ENCODE measurements around the gene GDF11. TPM values are rescaled to one million over a fixed set of nuclear protein-coding genes. Genes with fewer than 3 reads are reported as not detected.
A peak's percentile ranks its signal among the peaks of the same experiment; 100 is the strongest.

Gene GDF11
- 1 to 10 TPM; 8.1 to 8.6 TPM for total RNA-seq

DNA sequence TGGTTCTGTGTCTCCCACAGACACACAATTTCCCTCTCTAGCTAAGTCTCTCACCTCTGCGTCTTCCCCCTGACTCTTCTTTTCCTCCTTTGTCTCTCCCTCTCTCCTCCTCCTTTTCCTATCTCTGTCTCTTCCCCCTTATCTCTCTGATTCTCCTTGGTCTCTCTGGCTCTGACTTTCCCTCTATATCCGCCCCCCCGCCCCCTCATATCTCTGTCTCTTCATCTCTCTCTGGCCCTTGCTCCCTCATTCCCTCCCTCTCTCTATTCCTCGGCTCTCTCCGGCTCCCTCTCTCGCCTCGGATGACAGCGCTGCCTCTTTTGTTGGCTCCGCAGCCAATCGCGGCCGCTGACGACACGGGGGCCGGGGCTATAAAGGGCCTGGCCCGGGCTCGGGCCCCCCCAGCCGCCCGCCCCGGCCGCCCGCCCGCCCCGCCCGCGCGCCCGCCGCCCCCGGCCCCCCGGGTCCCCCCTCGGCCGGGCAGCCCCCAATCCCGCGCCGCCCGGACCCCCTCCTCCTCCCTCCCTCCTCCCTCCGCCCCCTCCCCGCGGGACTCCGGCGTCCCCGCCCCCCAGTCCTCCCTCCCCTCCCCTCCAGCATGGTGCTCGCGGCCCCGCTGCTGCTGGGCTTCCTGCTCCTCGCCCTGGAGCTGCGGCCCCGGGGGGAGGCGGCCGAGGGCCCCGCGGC is at the start of gene GDF11:
GDF11 (plus strand) TSS at position 404 of the 687 bp plus-strand sequence; CDS start at position 599, 195 bp downstream.
- Histone ChIP-seq H3K4me1 (peaks cover 0 to 46% of the 10 kb centered on the region in 2 donors), H3K4me3 (peak within 1 kb of the TSS; percentile 51 to 68), H3K9me3 (no peaks in the 10 kb centered on the region), H3K27me3 (no peaks in the 10 kb centered on the region), H3K36me3 (no peaks in the 10 kb centered on the region), H3K27ac (peak within 1 kb of the TSS; percentile 70 to 75)
- TF ChIP-seq, protein P1, sequence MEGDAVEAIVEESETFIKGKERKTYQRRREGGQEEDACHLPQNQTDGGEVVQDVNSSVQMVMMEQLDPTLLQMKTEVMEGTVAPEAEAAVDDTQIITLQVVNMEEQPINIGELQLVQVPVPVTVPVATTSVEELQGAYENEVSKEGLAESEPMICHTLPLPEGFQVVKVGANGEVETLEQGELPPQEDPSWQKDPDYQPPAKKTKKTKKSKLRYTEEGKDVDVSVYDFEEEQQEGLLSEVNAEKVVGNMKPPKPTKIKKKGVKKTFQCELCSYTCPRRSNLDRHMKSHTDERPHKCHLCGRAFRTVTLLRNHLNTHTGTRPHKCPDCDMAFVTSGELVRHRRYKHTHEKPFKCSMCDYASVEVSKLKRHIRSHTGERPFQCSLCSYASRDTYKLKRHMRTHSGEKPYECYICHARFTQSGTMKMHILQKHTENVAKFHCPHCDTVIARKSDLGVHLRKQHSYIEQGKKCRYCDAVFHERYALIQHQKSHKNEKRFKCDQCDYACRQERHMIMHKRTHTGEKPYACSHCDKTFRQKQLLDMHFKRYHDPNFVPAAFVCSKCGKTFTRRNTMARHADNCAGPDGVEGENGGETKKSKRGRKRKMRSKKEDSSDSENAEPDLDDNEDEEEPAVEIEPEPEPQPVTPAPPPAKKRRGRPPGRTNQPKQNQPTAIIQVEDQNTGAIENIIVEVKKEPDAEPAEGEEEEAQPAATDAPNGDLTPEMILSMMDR (IDR thresholded peaks at IDR 0.05): no peak
- DNase-seq (ENCODE audit: low spot score): peak; percentile 87

DNA sequence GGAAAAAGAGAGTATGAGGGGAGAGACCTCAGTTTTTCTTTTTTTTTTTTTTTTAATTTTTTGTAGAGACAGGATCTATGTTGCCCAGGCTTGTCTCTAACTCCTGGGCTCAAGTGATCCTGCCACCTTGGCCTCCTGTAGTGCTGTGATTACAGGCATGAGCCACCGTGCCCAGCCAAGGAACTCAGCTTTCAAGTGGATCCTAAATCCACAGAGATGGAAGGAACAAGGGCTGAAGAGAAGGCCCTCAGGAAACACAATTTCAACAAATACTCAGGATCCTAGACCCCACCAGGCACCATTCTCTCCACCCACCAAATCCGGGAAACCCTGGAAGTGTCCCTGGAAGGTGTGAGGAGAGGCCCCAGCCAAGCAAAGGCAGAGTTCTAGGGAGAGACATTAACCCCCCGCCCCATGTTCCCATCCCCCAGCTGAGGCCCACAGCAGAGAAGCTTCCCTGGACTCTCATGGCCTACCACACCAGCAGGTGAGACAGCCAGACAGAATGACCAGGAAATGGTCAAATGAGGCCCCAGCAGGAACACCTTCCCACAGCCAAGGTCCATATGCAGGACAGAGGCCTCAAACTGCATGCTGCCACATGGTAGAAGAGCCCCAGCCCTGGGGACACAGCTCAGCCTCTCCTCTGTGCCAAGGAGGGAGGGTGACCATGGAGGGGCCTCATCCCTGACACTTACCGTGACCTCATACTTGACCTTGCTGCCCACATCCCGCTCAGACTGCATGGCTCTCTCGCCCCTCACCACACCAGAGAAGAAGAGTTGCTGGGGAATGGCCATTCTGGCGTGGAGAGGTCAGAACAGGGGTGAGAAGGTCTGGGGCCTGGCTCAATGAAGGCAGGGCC is 49.4 kb upstream of the GDF11 start:
- H3K27me3 ChIP-seq: no peaks in the 10 kb centered on the region
- H3K4me3 ChIP-seq: no peak overlapping the region
- no peak for DNase-seq (ENCODE audit: low spot score)
- no peak overlapping the region for H3K27ac ChIP-seq
- TF ChIP-seq, protein P1 (IDR thresholded peaks at IDR 0.05): no peak
- no peaks in the 10 kb centered on the region for H3K9me3 ChIP-seq
- no peaks in the 10 kb centered on the region for H3K4me1 ChIP-seq
- H3K36me3 ChIP-seq: peaks cover 81% of the 10 kb centered on the region

DNA sequence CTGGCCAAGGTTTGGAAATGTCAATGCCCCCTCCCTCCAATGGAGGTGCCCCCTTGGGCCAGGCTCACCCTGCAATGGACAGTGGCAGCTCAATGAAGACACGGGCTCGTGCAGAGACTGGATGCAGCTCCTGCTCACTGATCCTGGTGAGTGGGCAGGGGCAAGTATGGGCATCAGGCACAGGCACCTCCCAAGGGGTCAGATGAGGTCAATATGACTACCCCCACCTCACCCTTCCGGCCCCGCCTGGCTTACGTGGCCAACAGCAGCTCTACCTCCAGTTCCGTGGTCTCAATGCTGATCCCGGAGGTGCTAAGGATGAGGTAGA is 48.8 kb upstream of the GDF11 start:
- Histone ChIP-seq H3K36me3 (peaks cover 81% of the 10 kb centered on the region), H3K27me3 (no peaks in the 10 kb centered on the region), H3K4me3 (no peak overlapping the region), H3K9me3 (no peaks in the 10 kb centered on the region), H3K4me1 (no peaks in the 10 kb centered on the region), H3K27ac (no peak overlapping the region)
- DNase-seq (ENCODE audit: low spot score): no peak
- TF ChIP-seq, protein P1 (IDR thresholded peaks at IDR 0.05): no peak

DNA sequence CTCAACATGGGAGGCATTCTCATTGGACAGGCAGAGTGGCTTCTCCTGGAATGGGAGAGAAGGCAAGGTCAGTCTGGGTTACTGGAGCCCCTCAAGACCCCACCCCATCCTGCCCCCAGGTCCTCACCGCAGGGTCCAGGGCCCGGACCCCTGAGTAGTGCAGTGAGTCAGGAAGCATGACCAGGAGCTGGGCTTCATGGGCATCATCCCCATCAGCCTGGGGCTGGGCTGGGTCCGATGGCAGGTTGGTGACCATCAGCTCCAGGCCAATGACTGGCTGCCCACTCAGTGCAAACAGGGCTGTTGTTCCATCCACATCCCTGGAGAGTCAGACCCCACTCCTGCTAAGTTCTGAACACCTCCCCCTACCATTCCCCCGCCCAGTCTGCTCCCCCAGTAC is 48.3 kb upstream of the GDF11 start:
- Histone ChIP-seq H3K9me3 (no peaks in the 10 kb centered on the region), H3K36me3 (peaks cover 82% of the 10 kb centered on the region), H3K4me1 (no peaks in the 10 kb centered on the region), H3K27me3 (no peaks in the 10 kb centered on the region), H3K4me3 (no peak overlapping the region), H3K27ac (no peak overlapping the region)
- no peak for DNase-seq (ENCODE audit: low spot score)
- TF ChIP-seq, protein P1 (IDR thresholded peaks at IDR 0.05): no peak

DNA sequence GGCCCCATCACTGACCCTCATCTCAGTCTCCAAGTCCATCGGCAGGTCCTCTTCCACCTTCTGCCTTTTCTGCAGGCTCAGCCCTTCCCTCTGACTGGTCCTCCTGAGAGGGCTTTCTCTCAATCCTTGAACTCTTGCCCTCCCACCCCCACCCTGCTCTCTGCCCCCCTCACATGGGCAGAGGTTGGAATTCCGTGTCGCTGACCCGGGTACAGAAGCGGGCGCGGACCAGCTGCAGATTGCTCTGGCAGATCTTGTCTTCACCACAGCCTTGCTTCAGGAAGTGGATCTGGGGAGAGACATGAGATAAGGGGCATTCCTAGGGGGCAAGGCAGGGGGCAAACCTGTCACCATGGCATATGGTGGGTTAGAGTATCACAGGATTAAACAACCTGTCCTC is 47.6 kb upstream of the GDF11 start:
- no peak overlapping the region for H3K27ac ChIP-seq

More for the DNA sequence above, 47.6 kb upstream of the GDF11 start:
- H3K27me3 ChIP-seq: no peaks in the 10 kb centered on the region
- DNase-seq (ENCODE audit: low spot score): no peak
- TF ChIP-seq, protein P1 (IDR thresholded peaks at IDR 0.05): no peak
- no peaks in the 10 kb centered on the region for H3K9me3 ChIP-seq
- no peak overlapping the region for H3K4me3 ChIP-seq
- H3K36me3 ChIP-seq: peaks cover 89% of the 10 kb centered on the region
- H3K4me1 ChIP-seq: peaks cover 0 to 3% of the 10 kb centered on the region in 2 donors

Measured in right atrium auricular region (tissue), 2 donors.